Transverse colon (tissue), 4 donors: ENCODE data around the gene PTP4A2. TPM values are rescaled to one million over a fixed set of nuclear protein-coding genes. Genes with fewer than 3 reads are reported as not detected.

Experiments used
- DNase-seq: peaks from one replicate; pipeline ENCODE4 v3.0.0-alpha.2; 2019
- H3K27ac ChIP-seq, 4 donors: fragments of 200-600 bp; sonication (generic); 2 replicates each; pipeline ENCODE4 v1.5.1; 2016 to 2018; ENCODE audit warnings: inconsistent platforms in 4 of 4
- H3K27me3 ChIP-seq: fragments of 200-600 bp; sonication (generic); 2 replicates; pipeline ENCODE4 v1.5.1; 2017; ENCODE audit warnings: inconsistent platforms
- H3K36me3 ChIP-seq, 4 donors: fragments of 200-600 bp; sonication (generic); 2 replicates each; pipeline ENCODE4 v1.5.1; 2017 to 2019; ENCODE audit warnings: inconsistent platforms in 4 of 4
- H3K4me1 ChIP-seq, 4 donors: fragments of 200-600 bp; sonication (generic); 2 replicates each; pipeline ENCODE4 v1.5.1; 2017 to 2020; ENCODE audit warnings: inconsistent platforms in 4 of 4
- H3K4me3 ChIP-seq, 4 donors: fragments of 200-600 bp; sonication (generic); 1 replicate in 1 of 4; 2 replicates in 3 of 4; pipeline versions ENCODE4 v1.5.1 to v1.6.1; 2017 to 2019; ENCODE audit warnings: inconsistent platforms in 4 of 4
- H3K9me3 ChIP-seq, 2 donors: fragments of 200-600 bp; sonication (generic); 2 replicates each; pipeline ENCODE4 v1.5.1; 2017 to 2019; ENCODE audit warnings: inconsistent platforms in 2 of 2
- CTCF ChIP-seq, 5 experiments: fragments of 200-600 bp in 3 of 5; fragments of 450-650 bp in 2 of 5; sonication (generic) in 3 of 5; IDR thresholded peaks; 1 replicate in 2 of 5; 2 replicates in 3 of 5; pipeline ENCODE4 v1.5.1; 2016 to 2017; ENCODE audit warnings: antibody characterized with exemption in 5 of 5, inconsistent platforms in 3 of 5, mild to moderate bottlenecking in 2 of 5, moderate library complexity in 1 of 5
- EP300 ChIP-seq: sonication (generic); formaldehyde crosslinking; IDR thresholded peaks from one replicate; pipeline ENCODE4 v1.6.1; 2017; ENCODE audit warnings: antibody characterized with exemption, low read depth
- POLR2A ChIP-seq: fragments of 450-650 bp; IDR thresholded peaks from one replicate; pipeline ENCODE4 v1.6.1; 2016; ENCODE audit warnings: antibody characterized with exemption, mild to moderate bottlenecking, moderate library complexity
- POLR2AphosphoS5 ChIP-seq, 3 donors: sonication (generic); formaldehyde crosslinking; IDR thresholded peaks; one replicate each; pipeline ENCODE4 v1.6.1; 2016; ENCODE audit warnings: antibody characterized with exemption in 3 of 3
- WGBS, 2 donors: methylation state at CpG; one replicate each; pipeline ENCODE4 v1.1.5; 2018; ENCODE audit warnings: low coverage in 1 of 2; 5-methylcytosine and 5-hydroxymethylcytosine counted together
- in situ Hi-C, 4 donors: fragments of 200-750 bp; cut with MboI; loops; one replicate each; pipeline versions ENCODE4 v1.15.0 to v1.15.1; 2017; ENCODE audit warnings: low sequenced_read_pairs in 3 of 4, low pct_ligation_motif_present in 1 of 4, low pct_unique_long_range_greater_than_20kb in 1 of 4
- intact Hi-C: fragments of 100-400 bp; cut with DNase I; formaldehyde crosslinking; loops from one replicate; pipeline ENCODE4 v1.15.1; 2023; ENCODE audit warnings: low total_unique reads
- total RNA-seq, 4 donors: library from RNA; depleted of rRNA; stranded (reverse); fragments of >200 nt; gene quantifications; one replicate each; pipeline ENCODE4 v1.1.0, GENCODE V29; 2016

Gene PTP4A2
- total RNA-seq, 4 donors from 2014 or later = 58.9 to 251 (median 195) TPM

DNA sequence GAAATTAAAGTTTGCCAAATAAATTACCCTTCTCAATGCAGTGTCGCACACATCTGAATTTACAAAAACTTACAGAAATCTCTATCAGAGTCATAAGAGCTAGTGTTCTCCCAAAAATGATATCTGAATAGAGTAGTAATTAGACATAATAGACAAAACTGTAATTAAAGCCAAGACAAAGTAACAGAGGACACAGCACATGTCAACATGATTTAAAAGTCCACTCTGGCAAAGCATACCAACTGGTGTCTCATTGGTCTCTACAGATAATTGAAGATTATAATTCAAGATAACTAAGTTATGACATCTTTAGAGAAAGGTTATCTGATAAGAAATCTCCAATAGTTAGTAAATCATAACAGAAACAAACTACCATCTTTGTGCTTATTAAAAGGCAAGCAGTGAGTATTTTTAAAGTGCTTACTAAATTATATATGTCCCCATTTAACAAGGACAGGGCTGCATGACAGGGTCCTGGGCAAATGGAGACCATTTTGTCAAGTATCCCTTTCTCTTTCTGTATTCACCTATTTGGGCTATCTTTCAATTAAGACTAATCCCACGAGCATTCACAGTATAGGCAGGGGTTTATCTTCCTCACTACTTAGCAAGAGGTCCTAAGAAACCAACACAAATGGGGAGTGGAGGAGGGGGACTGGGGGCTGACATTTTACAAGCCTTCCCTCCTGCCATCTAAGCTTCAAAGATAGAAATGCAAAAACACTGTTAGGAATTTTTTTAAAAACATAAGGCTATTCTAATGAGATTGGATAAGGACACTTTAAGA is 26.0 kb downstream of the PTP4A2 start:
- no peak overlapping the region for H3K4me3 ChIP-seq
- intact Hi-C loops (no loop called here), in situ Hi-C loops (no loop called here)
- no peak for TF ChIP-seq POLR2AphosphoS5 (IDR thresholded peaks at IDR 0.05)
- TF ChIP-seq CTCF (IDR thresholded peaks at IDR 0.05) = no peak
- no peak for TF ChIP-seq POLR2A
- TF ChIP-seq EP300 = no peak
- no peaks in the 10 kb centered on the region for H3K9me3 ChIP-seq
- no peak for DNase-seq
- 72 to 88% methylated on average over 2 of the region's 2 CpGs for WGBS, 2 donors
- H3K36me3 ChIP-seq = peaks cover 0 to 63% (median 22%) of the 10 kb centered on the region in 4 donors
- H3K4me1 ChIP-seq = peaks cover 16 to 32% (median 20%) of the 10 kb centered on the region in 4 donors
- H3K27ac ChIP-seq = no peak overlapping the region
- H3K27me3 ChIP-seq = no peaks in the 10 kb centered on the region

DNA sequence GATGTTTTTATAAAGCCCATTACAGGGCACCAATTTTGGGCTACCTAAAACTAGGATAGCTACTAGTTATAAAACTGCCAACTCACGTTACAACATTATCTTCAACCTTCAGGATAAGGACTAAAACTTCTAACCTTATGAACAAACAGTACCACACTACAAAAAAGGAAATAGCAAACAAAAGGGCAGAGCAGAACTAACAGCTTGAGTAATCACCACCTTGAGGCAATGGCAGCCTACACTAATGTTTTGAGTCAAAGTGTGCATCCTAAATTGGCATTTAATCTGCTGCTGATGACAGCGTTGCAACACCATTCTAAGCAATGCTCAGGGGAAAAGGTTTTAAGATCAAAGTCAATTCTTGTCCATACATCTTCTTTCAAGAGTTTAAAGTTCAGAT is 27.2 kb downstream of the PTP4A2 start:
- Histone ChIP-seq H3K4me1 (peaks cover 16 to 26% (median 20%) of the 10 kb centered on the region in 4 donors), H3K36me3 (peaks cover 0 to 56% (median 26%) of the 10 kb centered on the region in 4 donors), H3K27ac (no peak overlapping the region), H3K4me3 (no peak overlapping the region), H3K27me3 (no peaks in the 10 kb centered on the region), H3K9me3 (no peaks in the 10 kb centered on the region)
- intact Hi-C loops (no loop called here), in situ Hi-C loops (no loop called here)
- WGBS, 2 donors = 48 to 65% methylated on average over 2 of the region's 2 CpGs
- TF ChIP-seq POLR2AphosphoS5 (IDR thresholded peaks at IDR 0.05) (no peak), CTCF (IDR thresholded peaks at IDR 0.05) (no peak), POLR2A (no peak), EP300 (no peak)
- DNase-seq = no peak

GRCh38 chr1:31909691-31910090 is 28.5 kb downstream of the PTP4A2 start:
- in situ Hi-C loops (no loop called here), intact Hi-C loops (loop anchor here (5.0 kb wide), 1 partner anchor 642 kb away; no protein-coding TSS in a partner anchor)
- WGBS, 2 donors = 82 to 89% methylated on average over 1 of the region's 1 CpG
- Histone ChIP-seq H3K36me3 (peaks cover 0 to 44% (median 21%) of the 10 kb centered on the region in 4 donors), H3K9me3 (no peaks in the 10 kb centered on the region), H3K4me1 (peaks cover 16 to 26% (median 20%) of the 10 kb centered on the region in 4 donors), H3K27ac (no peak overlapping the region), H3K27me3 (no peaks in the 10 kb centered on the region), H3K4me3 (no peak overlapping the region)
- TF ChIP-seq CTCF (IDR thresholded peaks at IDR 0.05) (no peak), POLR2AphosphoS5 (IDR thresholded peaks at IDR 0.05) (no peak), EP300 (no peak), POLR2A (no peak)
- no peak for DNase-seq

GRCh38 chr1:31906557-31906956 is 31.6 kb downstream of the PTP4A2 start:
- no peak overlapping the region for H3K4me3 ChIP-seq
- DNase-seq = no peak
- TF ChIP-seq EP300 = no peak
- TF ChIP-seq POLR2A = no peak
- TF ChIP-seq POLR2AphosphoS5 (IDR thresholded peaks at IDR 0.05) = no peak
- no peak for TF ChIP-seq CTCF (IDR thresholded peaks at IDR 0.05)
- peaks cover 7 to 11% (median 8%) of the 10 kb centered on the region in 4 donors for H3K4me1 ChIP-seq
- in situ Hi-C loops (no loop called here), intact Hi-C loops (loop anchor here (5.0 kb wide), 1 partner anchor 639 kb away; no protein-coding TSS in a partner anchor)
- no peaks in the 10 kb centered on the region for H3K9me3 ChIP-seq
- H3K27ac ChIP-seq = no peak overlapping the region
- 84% methylated on average over 2 of the region's 2 CpGs; no CpG with 5 or more reads in 1 of the 2 donors for WGBS, 2 donors
- H3K36me3 ChIP-seq = peaks cover 0 to 36% (median 18%) of the 10 kb centered on the region in 4 donors
- no peaks in the 10 kb centered on the region for H3K27me3 ChIP-seq
